ENCODE measurements around the gene KIAA0513. TPM values are rescaled to one million over a fixed set of nuclear protein-coding genes. Genes with fewer than 3 reads are reported as not detected.

Gene KIAA0513
- total RNA-seq, 2 experiments from 2014 or later: 7.1 TPM

GRCh38 chr16:85042167-85042526, 14.6 kb downstream of the KIAA0513 start:
- ChIA-PET CTCF (no interaction called here), POLR2A (no interaction called here)

GRCh38 chr16:85042606-85043005, 15.0 kb downstream of the KIAA0513 start:
- POLR2A ChIA-PET: no interaction called here
- CTCF ChIA-PET: interaction anchor here (1.4 kb wide), 1 partner anchor 44 kb away, joined by 3 read pairs; no protein-coding TSS in a partner anchor

- POLR2A ChIA-PET: no interaction called here
- CTCF ChIA-PET: no interaction called here
Measured at GRCh38 chr16:85045077-85045476, 17.5 kb downstream of the KIAA0513 start.

GRCh38 chr16:85045641-85046471, 18.3 kb downstream of the KIAA0513 start:
- ChIA-PET CTCF (interaction anchor here (1.1 kb wide), 1 partner anchor 41 kb away, joined by 3 read pairs; no protein-coding TSS in a partner anchor), POLR2A (no interaction called here)

GRCh38 chr16:85046472-85046916, 18.9 kb downstream of the KIAA0513 start:
- ChIA-PET CTCF (interaction anchor here (1.1 kb wide), 1 partner anchor 40 kb away, joined by 3 read pairs; no protein-coding TSS in a partner anchor), POLR2A (no interaction called here)

GRCh38 chr16:85046931-85047866, 19.6 kb downstream of the KIAA0513 start:
- ChIA-PET CTCF (interaction anchor here (1.1 kb wide), 1 partner anchor 40 kb away, joined by 3 read pairs; no protein-coding TSS in a partner anchor), POLR2A (no interaction called here)

- ChIA-PET POLR2A (no interaction called here), CTCF (no interaction called here)
Measured at GRCh38 chr16:85047867-85048455, 20.4 kb downstream of the KIAA0513 start.

- CTCF ChIA-PET: no interaction called here
- POLR2A ChIA-PET: no interaction called here
Measured at GRCh38 chr16:85048921-85049562, 21.4 kb downstream of the KIAA0513 start.

- ChIA-PET POLR2A (no interaction called here), CTCF (no interaction called here)
Measured at GRCh38 chr16:85049706-85050305, 22.2 kb downstream of the KIAA0513 start.

- POLR2A ChIA-PET: no interaction called here
- CTCF ChIA-PET: interaction anchor here (1.0 kb wide), 1 partner anchor 24 kb away, joined by 3 read pairs; no protein-coding TSS in a partner anchor
Measured at GRCh38 chr16:85051067-85051581, 23.5 kb downstream of the KIAA0513 start.

- CTCF ChIA-PET: interaction anchor here (1.0 kb wide), 1 partner anchor 25 kb away, joined by 3 read pairs; no protein-coding TSS in a partner anchor
- POLR2A ChIA-PET: no interaction called here
Measured at GRCh38 chr16:85051683-85052082, 24.1 kb downstream of the KIAA0513 start.

GRCh38 chr16:85052536-85052935, 24.9 kb downstream of the KIAA0513 start:
- CTCF ChIA-PET: interaction anchor here (1.6 kb wide), 1 partner anchor 9 kb away, joined by 3 read pairs; no protein-coding TSS in a partner anchor
- POLR2A ChIA-PET: interaction anchor here (0.6 kb wide), 1 partner anchor 9 kb away, joined by 4 read pairs; no protein-coding TSS in a partner anchor

- ChIA-PET POLR2A (interaction anchor here (0.7 kb wide), 1 partner anchor 32 kb away, joined by 4 read pairs; no protein-coding TSS in a partner anchor), CTCF (interaction anchor here (0.7 to 2.4 kb wide), 3 partner anchors 26 to 382 kb away, joined by 3 to 7 read pairs (median 4); no protein-coding TSS in a partner anchor)
Measured at GRCh38 chr16:85054321-85054720, 26.7 kb downstream of the KIAA0513 start.

GRCh38 chr16:85054948-85055492, 27.4 kb downstream of the KIAA0513 start:
- CTCF ChIA-PET: interaction anchor here (0.5 to 2.4 kb wide), 6 partner anchors 10 to 383 kb away, joined by 3 to 7 read pairs (median 4); no protein-coding TSS in a partner anchor
- POLR2A ChIA-PET: interaction anchor here (0.6 to 1.8 kb wide), 5 partner anchors 21 to 407 kb away, joined by 3 to 14 read pairs (median 5); partner anchors contain the start of genes KIAA0513 and KLHL36

GRCh38 chr16:85055493-85056210, 28.1 kb downstream of the KIAA0513 start:
- ChIA-PET POLR2A (interaction anchor here (0.6 to 1.8 kb wide), 5 partner anchors 22 to 407 kb away, joined by 3 to 14 read pairs (median 5); partner anchors contain the start of genes KIAA0513, KLHL36 and ZDHHC7), CTCF (interaction anchor here (0.5 to 2.4 kb wide), 6 partner anchors 9 to 45 kb away, joined by 3 to 7 read pairs (median 4); no protein-coding TSS in a partner anchor)

- CTCF ChIA-PET: interaction anchor here (0.8 to 2.4 kb wide), 5 partner anchors 9 to 46 kb away, joined by 3 to 7 read pairs (median 5); no protein-coding TSS in a partner anchor
- POLR2A ChIA-PET: interaction anchor here (1.1 to 1.8 kb wide), 4 partner anchors 29 to 408 kb away, joined by 3 to 14 read pairs (median 6); partner anchors contain the start of genes KIAA0513, KLHL36 and ZDHHC7
Measured at GRCh38 chr16:85056211-85056748, 28.7 kb downstream of the KIAA0513 start.

Data from activated CD8-positive, alpha-beta memory T cell treated with anti-CD3 and anti-CD28 coated beads for 36 hours (primary cell).